Activated CD8-positive, alpha-beta memory T cell treated with anti-CD3 and anti-CD28 coated beads for 48 hours (primary cell): ENCODE data around the gene MRPS7.
"Not testable (repeated sequence)": the region's sequence is repeated elsewhere in the genome, so short reads cannot be mapped to it uniquely, and the experiment has no call there.

Source experiments
- DNase-seq, 3 experiments: peaks; one replicate each; pipeline ENCODE4 v3.0.0-alpha.2; 2020; ENCODE audit warnings: low read depth in 2 of 3, low spot score in 2 of 3

MRPS7 gene

GRCh38 chr17:75242461-75243042 is 19.1 kb upstream of the MRPS7 start:
- no peak for DNase-seq

- DNase-seq: no peak
Measured at GRCh38 chr17:75244133-75244866, 17.4 kb upstream of the MRPS7 start.

- DNase-seq: no peak
Measured at GRCh38 chr17:75245011-75245410, 16.7 kb upstream of the MRPS7 start.

GRCh38 chr17:75246404-75246803 is 15.3 kb upstream of the MRPS7 start:
- DNase-seq: no peak

GRCh38 chr17:75249564-75249963 is 12.1 kb upstream of the MRPS7 start:
- DNase-seq: no peak

- peak; percentile 40 to 61 (median 50) for DNase-seq
Measured at GRCh38 chr17:75250009-75250471, 11.6 kb upstream of the MRPS7 start.

GRCh38 chr17:75252039-75252816 is 9.5 kb upstream of the MRPS7 start:
- DNase-seq: no peak

- not testable (repeated sequence) for DNase-seq
Measured at GRCh38 chr17:75255954-75256698, 5.6 kb upstream of the MRPS7 start.

- DNase-seq: not testable (repeated sequence)
Measured at GRCh38 chr17:75257228-75257627, 4.5 kb upstream of the MRPS7 start.

GRCh38 chr17:75260641-75261335 is 891 bp upstream of the MRPS7 start:
- DNase-seq: no peak

GRCh38 chr17:75262112-75262606 is 480 bp downstream of the MRPS7 start:
- DNase-seq: no peak

- no peak for DNase-seq
Measured at GRCh38 chr17:75263055-75263454, 1.4 kb downstream of the MRPS7 start.

GRCh38 chr17:75265614-75266315 is 4.1 kb downstream of the MRPS7 start:
- DNase-seq: no peak

- no peak for DNase-seq
Measured at GRCh38 chr17:75266316-75267152, 4.9 kb downstream of the MRPS7 start.

GRCh38 chr17:75267153-75267410 is 5.4 kb downstream of the MRPS7 start:
- DNase-seq: no peak

- DNase-seq: no peak
Measured at GRCh38 chr17:75267411-75268232, 5.9 kb downstream of the MRPS7 start.

- no peak for DNase-seq
Measured at GRCh38 chr17:75269844-75270217, 8.2 kb downstream of the MRPS7 start.

- peak; percentile 42 to 70 (median 56) for DNase-seq
Measured at GRCh38 chr17:75270218-75270965, 8.7 kb downstream of the MRPS7 start.
